Epidermal melanocyte (primary cell): ENCODE data around the gene PIM1.
"Not testable (repeated sequence)": the region's sequence is repeated elsewhere in the genome, so short reads cannot be mapped to it uniquely, and the experiment has no call there.

Experiments used
- DNase-seq: peaks from one replicate; pipeline ENCODE4 v3.0.0; 2011; ENCODE audit warnings: low spot score; ENCODE audit not compliant: insufficient read length

Gene PIM1

GRCh38 chr6:37171201-37171969, 1.4 kb downstream of the PIM1 start:
- no peak for DNase-seq

DNA sequence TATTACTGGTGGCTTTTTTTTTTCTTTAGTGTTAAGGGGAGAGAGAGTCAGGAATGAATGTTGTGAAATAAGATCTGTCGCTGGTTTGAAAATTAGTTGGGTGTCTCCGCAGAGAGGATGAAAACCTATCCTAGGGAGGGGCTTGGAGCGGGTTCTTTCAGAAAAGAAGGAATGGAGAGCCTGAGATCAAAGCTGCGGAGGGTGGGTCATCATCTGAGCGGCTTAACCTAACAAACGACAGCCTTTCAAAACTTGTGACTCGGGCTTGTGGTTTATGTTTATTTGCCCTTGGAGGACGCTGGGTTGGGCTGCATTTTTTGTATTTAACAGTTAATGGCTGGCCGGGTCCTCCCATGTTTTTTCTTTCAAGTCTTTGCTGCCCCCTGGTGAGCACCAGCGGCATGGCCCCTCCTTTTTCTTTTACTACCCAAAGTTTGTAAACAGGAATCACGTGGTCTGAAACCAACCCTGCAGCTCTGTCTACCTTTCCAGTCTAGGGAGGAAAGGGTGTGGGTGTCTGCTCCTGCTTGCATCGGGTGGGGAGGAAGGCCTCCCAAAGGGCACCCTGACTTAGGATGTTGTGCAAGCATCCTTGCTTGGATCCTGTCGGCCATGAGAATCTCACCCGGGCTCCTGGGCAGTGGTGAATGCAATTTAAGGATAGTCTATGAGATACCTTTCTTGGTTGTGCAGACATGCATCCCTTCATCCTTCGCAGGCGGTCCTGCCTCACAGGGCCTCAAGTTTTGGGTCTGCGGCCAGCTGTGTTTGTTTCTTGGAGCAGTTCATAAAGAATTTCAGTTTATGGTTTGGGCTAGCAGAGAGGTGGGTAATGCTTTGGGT, 2.2 kb downstream of the PIM1 start:
- peak; percentile 90 for DNase-seq

DNA sequence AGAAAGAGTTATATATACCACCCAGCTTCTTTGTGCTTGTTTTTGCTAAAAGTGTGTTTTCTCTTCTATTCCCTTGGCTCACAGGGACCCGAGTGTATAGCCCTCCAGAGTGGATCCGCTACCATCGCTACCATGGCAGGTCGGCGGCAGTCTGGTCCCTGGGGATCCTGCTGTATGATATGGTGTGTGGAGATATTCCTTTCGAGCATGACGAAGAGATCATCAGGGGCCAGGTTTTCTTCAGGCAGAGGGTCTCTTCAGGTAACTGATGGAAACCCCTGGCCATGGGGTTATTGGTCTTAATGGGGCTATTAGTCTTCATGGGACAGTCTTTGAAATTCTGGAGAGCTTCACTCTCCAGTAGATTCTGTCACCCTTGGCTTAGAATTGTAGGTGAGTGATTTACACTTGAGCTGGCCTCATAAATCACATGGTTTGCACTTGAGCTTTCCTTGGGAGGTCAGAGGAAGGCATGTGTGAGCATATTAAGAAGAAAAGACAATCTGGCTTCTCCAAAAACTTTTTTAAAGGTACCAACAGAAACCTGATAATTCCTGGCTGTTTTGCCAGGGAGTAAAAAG, 3.0 kb downstream of the PIM1 start:
- no peak for DNase-seq

DNA sequence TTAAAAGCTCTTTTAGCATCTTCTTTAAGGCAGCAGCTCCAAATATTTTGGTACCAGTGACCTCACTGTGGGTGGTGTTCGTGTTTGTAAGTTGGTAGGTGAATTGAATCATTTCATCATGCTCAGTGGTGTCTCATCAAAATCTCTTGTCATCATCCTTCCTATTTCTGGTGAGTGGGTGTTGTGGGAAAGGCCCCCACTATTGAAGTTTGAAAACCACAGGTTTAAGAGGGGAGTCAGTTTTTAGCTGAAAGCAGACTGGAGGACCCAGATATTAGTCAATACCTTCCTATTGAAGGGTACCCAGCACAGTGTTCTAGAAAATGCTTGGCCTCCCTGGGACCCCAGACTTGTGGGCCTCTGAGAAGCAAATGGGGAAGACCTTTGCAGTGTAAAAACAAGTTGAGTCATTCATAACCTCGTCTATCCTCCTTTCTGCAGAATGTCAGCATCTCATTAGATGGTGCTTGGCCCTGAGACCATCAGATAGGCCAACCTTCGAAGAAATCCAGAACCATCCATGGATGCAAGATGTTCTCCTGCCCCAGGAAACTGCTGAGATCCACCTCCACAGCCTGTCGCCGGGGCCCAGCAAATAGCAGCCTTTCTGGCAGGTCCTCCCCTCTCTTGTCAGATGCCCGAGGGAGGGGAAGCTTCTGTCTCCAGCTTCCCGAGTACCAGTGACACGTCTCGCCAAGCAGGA, 3.7 kb downstream of the PIM1 start:
- no peak for DNase-seq

DNA sequence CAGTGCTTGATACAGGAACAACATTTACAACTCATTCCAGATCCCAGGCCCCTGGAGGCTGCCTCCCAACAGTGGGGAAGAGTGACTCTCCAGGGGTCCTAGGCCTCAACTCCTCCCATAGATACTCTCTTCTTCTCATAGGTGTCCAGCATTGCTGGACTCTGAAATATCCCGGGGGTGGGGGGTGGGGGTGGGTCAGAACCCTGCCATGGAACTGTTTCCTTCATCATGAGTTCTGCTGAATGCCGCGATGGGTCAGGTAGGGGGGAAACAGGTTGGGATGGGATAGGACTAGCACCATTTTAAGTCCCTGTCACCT, 4.2 kb downstream of the PIM1 start:
- no peak for DNase-seq

- no peak for DNase-seq
Observed at GRCh38 chr6:37174515-37175331, 4.8 kb downstream of the PIM1 start.

GRCh38 chr6:37175332-37176267, 5.6 kb downstream of the PIM1 start:
- DNase-seq: no peak

DNA sequence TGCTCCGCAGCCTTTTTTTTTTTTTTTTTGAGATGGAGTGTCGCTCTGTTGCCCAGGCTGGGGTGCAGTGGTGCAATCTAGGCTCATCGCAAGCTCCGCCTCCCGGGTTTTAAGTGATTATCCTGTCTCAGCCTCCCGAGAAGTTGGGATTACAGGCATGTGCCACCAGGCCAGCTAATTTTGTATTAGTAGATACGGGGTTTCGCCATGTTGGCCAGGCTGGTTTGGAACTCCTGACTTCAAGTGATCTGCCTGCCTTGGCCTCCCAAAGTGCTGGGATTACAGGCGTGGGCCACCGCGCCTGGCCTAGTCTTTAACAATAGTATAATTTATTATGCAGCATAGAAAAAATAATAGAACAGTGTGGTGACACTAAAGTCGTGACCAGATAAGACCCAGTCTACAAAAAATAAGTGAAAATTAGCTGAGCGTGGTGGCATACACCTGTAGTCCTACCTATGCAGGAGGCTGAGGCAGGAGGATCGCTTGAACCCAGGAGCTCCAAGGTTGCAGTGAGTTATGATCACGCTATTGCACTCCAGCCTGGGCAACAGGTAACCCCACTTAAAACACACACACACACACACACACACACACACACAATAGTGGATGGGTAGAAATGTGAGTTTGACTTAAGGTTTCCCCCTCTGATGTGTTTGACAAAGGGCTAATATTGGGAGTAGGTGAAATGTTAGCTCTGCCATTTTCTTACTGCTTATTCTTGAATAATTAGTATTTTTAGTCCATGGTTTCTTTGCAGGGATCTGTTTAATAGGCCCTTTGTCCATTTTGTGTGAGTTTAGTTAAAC, 6.5 kb downstream of the PIM1 start:
- DNase-seq: no peak

DNA sequence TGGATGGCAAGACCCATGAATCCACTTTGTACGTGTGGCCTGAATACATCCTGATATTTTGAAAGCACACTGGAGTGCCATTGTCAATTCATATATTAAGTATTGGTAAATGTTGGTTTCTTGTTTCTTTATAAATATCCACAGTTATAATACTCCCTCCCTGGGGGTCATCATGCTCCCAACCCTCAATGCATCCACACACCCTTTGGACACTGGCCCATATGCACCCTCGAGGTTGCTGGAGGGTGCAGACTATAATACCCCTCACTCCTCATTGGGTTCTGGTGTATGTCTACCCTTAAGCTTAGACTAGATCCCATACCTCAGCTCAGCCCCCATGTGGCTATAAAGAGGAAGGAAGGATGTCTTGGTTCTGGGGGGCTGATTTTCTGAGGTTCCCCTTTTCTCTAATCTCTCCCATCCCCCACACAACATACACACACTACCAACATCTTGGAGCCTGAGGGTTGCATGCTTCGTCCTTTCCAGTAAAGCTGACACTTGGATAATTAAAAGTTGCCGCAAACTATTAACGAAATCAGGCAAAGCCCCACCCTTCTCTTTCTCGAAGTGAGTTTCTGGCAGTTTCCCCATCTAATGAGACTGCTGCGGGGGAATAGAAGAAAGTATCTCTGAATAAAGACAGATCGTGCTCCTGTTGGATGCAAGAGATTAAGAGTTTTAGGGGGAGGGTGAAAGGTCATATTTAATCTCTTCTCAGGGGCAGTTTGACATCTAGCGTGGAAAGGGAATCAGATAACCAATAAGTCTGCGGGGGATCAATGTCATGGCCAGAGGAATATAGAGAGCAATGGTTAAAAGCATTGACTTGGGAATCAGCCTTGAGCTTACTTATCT, 7.4 kb downstream of the PIM1 start:
- no peak for DNase-seq

GRCh38 chr6:37177935-37178517, 8.1 kb downstream of the PIM1 start:
- no peak for DNase-seq

DNA sequence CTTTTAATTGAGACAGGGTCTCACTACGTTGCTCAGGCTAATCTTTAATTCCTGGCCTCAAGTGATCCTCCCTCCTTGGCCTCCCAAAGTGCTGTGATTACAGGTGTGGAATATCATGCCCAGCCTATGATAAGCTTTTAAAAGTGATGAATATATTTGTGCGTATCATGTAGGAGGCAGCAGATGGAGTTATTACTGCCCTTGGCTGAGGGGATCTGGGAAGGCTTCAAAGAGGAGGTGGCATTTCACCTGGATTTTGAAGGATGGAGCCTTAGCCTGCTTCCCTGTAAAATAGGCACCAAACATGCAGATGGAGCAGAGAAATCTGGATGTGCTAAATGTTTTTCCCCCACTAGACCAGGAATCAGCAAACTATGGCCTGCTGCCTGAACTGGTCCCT, 10.1 kb downstream of the PIM1 start:
- no peak for DNase-seq

DNA sequence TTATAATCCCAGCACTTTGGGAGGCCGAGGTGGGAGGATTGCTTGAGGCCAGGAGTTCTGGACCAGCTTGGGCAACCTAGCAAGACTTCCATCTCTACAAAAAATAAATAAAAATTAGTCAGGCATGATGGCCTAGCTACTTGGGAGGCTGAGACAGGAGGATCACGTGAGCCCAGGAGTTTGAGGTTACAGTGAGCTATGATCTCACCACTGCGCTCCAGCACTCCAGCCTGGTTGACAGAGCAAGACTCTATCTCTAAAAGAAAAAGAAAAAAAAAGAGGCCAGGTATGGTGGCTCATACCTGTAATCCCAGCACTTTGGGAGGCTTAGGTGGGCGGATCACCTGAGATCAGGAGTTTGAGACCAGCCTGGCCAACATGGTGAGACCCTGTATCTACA, 10.7 kb downstream of the PIM1 start:
- not testable (repeated sequence) for DNase-seq

DNA sequence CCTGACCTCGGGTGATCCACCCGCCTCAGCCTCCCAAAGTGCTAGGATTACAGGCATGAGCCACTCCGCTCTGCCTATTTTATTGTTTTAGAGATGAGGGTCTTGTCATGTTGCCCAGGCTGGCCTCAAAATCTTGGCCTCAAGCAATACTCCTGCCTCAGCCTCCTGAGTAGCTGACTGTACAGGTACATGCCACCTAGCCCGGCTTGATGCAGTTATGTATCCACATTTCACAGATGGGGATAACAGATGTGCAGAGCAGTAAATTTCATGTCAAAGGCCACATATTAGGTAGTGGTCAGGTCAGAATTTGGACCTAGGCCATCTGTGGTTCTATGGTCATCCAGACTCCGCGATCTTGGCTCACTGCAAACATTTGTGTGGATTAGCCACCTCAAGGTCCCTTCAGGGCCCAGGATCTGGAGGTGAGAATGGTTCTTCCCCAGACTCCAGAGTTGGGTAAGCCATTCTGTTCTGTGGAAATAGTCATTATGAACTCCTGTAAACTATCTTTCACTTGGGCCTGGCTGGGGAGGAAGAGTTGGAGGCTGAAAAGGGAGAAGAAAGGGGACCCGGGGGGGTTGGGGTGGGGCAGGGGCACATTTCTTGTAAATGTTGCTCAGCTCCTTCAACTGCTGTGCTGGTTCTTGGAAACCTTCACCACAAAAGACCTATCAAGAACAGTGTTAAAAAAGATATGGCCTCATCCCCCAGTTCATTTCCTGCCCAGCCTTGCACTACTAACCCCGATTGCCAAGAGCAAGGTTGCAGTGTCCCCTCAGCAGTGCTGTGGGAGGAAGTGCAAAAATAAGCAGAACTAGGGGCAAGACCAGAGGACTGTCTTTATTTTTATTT, 13.0 kb downstream of the PIM1 start:
- no peak for DNase-seq

DNA sequence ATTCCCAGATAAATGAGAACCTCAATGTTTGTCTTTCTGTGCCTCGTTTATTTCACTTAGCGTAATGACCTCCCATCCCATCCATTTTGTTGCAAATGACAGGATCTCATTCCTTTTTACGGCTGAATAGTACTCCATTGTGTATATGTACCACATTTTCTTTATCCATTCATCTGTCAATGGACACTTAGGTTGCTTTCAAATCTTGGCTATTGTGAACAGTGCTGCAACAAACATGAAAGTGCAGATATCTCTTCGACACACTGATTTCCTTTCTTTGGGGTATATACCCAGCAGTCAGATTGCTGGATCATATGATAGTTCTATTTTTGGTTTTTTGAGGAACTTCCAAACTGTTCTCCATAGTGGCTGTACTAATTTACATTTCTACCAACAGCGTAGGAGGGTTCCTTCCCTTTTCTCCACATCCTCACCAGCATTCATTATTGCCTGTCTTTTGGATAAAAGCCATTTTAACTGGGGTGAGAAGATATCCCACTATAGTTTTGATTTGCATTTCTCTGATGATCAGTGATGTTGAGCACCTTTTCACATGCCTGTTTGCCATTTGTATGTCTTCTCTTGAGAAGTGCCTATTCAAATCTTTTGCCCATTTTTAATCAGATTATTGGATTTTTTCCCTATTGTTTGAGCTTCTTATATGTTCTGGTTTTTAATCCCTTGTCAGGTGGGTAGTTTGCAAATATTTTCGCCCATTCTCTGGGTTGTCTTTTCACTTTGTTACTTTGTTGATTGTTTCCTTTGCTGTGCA, 16.2 kb downstream of the PIM1 start:
- DNase-seq: not testable (repeated sequence)

DNA sequence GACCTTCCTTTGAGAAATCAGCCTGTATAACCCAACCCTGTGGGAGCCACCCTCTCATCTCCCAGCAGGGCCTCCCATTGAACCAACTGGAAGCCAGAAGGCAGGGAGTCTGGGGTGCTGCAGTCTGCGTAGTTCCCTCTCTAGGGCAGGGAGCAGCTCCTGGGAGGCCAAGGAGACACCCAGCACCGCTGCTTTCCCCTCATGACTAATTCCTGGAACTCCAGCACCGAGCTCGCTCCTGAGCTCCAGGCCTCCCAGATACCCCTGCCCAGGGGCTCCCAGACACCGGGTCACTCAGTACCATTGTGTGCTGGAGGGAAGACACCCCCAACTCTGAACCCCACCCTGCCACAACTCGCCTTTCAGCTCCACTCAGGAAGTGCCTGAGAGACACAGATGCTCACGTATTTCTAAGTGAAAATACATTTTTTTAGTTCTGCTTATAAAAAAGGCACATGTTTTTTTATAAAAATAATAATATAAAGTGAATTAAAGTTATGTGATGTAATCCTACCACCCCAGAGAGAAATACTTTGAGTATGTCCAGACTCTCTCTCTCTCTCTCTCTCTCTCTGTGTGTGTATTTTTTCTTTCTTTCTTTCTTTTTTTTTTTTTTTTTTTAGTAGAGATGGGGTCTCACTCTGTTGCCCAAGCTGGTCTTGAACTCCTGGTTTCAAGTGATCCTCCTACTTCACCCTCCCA, 17.5 kb downstream of the PIM1 start:
- no peak for DNase-seq
